ENCODE measurements around the gene STARD10.

- TF ChIP-seq CTCF (IDR thresholded peaks at IDR 0.05; ENCODE audit: low read depth, low read length, missing input control) = no peak
- TF ChIP-seq RAD21 (IDR thresholded peaks at IDR 0.05) = no peak
- no peak for TF ChIP-seq JUND (IDR thresholded peaks at IDR 0.05)
- TF ChIP-seq, protein P1, sequence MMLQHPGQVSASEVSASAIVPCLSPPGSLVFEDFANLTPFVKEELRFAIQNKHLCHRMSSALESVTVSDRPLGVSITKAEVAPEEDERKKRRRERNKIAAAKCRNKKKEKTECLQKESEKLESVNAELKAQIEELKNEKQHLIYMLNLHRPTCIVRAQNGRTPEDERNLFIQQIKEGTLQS (IDR thresholded peaks at IDR 0.05) = no peak
- TF ChIP-seq RXRA (IDR thresholded peaks at IDR 0.05) = no peak
- TF ChIP-seq TAF1 (conservative IDR thresholded peaks at IDR 0.05) = no peak
- TF ChIP-seq GABPA (IDR thresholded peaks at IDR 0.05 in 1 of 2, conservative IDR thresholded peaks at IDR 0.05 in 1 of 2) = no peak
- TF ChIP-seq, protein P2, sequence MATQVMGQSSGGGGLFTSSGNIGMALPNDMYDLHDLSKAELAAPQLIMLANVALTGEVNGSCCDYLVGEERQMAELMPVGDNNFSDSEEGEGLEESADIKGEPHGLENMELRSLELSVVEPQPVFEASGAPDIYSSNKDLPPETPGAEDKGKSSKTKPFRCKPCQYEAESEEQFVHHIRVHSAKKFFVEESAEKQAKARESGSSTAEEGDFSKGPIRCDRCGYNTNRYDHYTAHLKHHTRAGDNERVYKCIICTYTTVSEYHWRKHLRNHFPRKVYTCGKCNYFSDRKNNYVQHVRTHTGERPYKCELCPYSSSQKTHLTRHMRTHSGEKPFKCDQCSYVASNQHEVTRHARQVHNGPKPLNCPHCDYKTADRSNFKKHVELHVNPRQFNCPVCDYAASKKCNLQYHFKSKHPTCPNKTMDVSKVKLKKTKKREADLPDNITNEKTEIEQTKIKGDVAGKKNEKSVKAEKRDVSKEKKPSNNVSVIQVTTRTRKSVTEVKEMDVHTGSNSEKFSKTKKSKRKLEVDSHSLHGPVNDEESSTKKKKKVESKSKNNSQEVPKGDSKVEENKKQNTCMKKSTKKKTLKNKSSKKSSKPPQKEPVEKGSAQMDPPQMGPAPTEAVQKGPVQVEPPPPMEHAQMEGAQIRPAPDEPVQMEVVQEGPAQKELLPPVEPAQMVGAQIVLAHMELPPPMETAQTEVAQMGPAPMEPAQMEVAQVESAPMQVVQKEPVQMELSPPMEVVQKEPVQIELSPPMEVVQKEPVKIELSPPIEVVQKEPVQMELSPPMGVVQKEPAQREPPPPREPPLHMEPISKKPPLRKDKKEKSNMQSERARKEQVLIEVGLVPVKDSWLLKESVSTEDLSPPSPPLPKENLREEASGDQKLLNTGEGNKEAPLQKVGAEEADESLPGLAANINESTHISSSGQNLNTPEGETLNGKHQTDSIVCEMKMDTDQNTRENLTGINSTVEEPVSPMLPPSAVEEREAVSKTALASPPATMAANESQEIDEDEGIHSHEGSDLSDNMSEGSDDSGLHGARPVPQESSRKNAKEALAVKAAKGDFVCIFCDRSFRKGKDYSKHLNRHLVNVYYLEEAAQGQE (IDR thresholded peaks at IDR 0.05) = no peak
These were observed 35.0 kb downstream of the STARD10 start for GRCh38 chr11:72758690-72759389.
